HCT116 (cell line): ENCODE data around the gene MICALL1. TPM values are rescaled to one million over a fixed set of nuclear protein-coding genes. Genes with fewer than 3 reads are reported as not detected.

ENCODE experiments used
- ATAC-seq: fragments of 200-7000 bp; cut with Tn5 transposase; 2 replicates; pipeline ENCODE4 v1.9.1; 2020; ENCODE audit warnings: mild to moderate bottlenecking, moderate library complexity
- BruUV-seq: library from RNA; stranded (reverse); fragments of 400-500 nt; replicated peaks from 2 replicates; lab custom pipeline; 2021; lab: Mats Ljungman, UMichigan
- CTCF ChIA-PET: fragments of 300-600 bp; sonication (Branson Sonifier 250); formaldehyde crosslinking; loops from one replicate; lab custom pipeline; 2021; ENCODE audit warnings: antibody characterized with exemption; lab: Charles Lee
- POLR2A ChIA-PET: fragments of 300-600, 350-600 bp; sonication (Branson Sonifier 250); formaldehyde crosslinking; loops from one replicate; lab custom pipeline; 2021; ENCODE audit warnings: antibody characterized with exemption; lab: Charles Lee
- RAD21 ChIA-PET, 2 experiments: fragments of 300-600 bp; sonication (Branson Sonifier 250); formaldehyde crosslinking; loops; one replicate each; lab custom pipeline; 2023; ENCODE audit warnings: low total read pairs in 2 of 2; ENCODE audit not compliant: uncharacterized antibody in 2 of 2, unreplicated experiment in 2 of 2, low non-redundant PET in 1 of 2; lab: Charles Lee
- DNase-seq: peaks from one replicate; pipeline ENCODE4 v3.0.0-alpha.2; 2010; ENCODE audit warnings: low read depth, low spot score
- H2AFZ ChIP-seq: fragments of 200-600 bp; shearing (Covaris generic), sonication (generic); 2 replicates; pipeline ENCODE4 v1.6.1; 2017; ENCODE audit warnings: low read depth, mixed run types, mixed read lengths, antibody characterized with exemption, low read length; ENCODE audit not compliant: poor library complexity, severe bottlenecking
- H3K27ac ChIP-seq: 2 replicates; pipeline ENCODE4 v1.5.1; 2012; ENCODE audit warnings: low read depth, low read length
- H3K27me3 ChIP-seq: fragments of 200-600 bp; sonication (generic); 2 replicates; pipeline ENCODE4 v1.6.1; 2016; ENCODE audit warnings: mixed run types, low read length, mixed read lengths; ENCODE audit not compliant: insufficient read depth
- H3K36me3 ChIP-seq, 2 experiments: fragments of 200-500 bp in 1 of 2; fragments of 200-600 bp in 1 of 2; sonication (Bioruptor generic) in 1 of 2; sonication (generic) in 1 of 2; 2 replicates each; pipeline versions ENCODE4 v1.5.1 to v1.6.1; 2014 to 2016; ENCODE audit warnings: low read length in 2 of 2, inconsistent platforms in 1 of 2, mixed read lengths in 1 of 2, mixed run types in 1 of 2; ENCODE audit not compliant: insufficient read depth in 2 of 2, control insufficient read depth in 1 of 2
- H3K4me1 ChIP-seq, 2 experiments: fragments of 200-600 bp in 1 of 2; sonication (generic) in 1 of 2; 2 replicates each; pipeline versions ENCODE4 v1.5.1 to v1.6.1; 2012 to 2017; ENCODE audit warnings: low read length in 2 of 2, inconsistent platforms in 1 of 2, mild to moderate bottlenecking in 1 of 2, mixed read lengths in 1 of 2, mixed run types in 1 of 2, moderate library complexity in 1 of 2; ENCODE audit not compliant: insufficient read depth in 2 of 2, control insufficient read depth in 1 of 2
- H3K4me2 ChIP-seq: fragments of 200-600 bp; sonication (generic); 2 replicates; pipeline ENCODE4 v1.6.1; 2017; ENCODE audit warnings: mixed run types, low read length, mixed read lengths
- H3K4me3 ChIP-seq, 2 experiments: fragments of 200-600 bp in 1 of 2; sonication (generic) in 1 of 2; replicated peaks in 1 of 2; 2 replicates each; pipeline ENCODE4 v1.5.1; 2011 to 2016; ENCODE audit warnings: low read length in 2 of 2, control low read depth in 1 of 2, low read depth in 1 of 2, mild to moderate bottlenecking in 1 of 2, mixed read lengths in 1 of 2, mixed run types in 1 of 2
- H3K79me2 ChIP-seq: fragments of 200-600 bp; sonication (generic); 2 replicates; pipeline ENCODE4 v1.6.1; 2017; ENCODE audit warnings: mild to moderate bottlenecking, mixed run types, low read length, moderate library complexity, mixed read lengths; ENCODE audit not compliant: insufficient read depth
- H3K9ac ChIP-seq: fragments of 200-600 bp; sonication (generic); 2 replicates; pipeline ENCODE4 v1.6.1; 2016; ENCODE audit warnings: low read length, mixed read lengths
- H3K9me2 ChIP-seq: fragments of 200-600 bp; sonication (generic), shearing (Covaris generic); 2 replicates; pipeline ENCODE4 v1.6.1; 2017; ENCODE audit warnings: mixed run types, mild to moderate bottlenecking, moderate library complexity; ENCODE audit not compliant: insufficient read depth
- H3K9me3 ChIP-seq, 2 experiments: fragments of 200-500 bp in 1 of 2; fragments of 200-600 bp in 1 of 2; sonication (Bioruptor generic) in 1 of 2; sonication (generic) in 1 of 2; 2 replicates each; pipeline ENCODE4 v1.6.1; 2014 to 2017; ENCODE audit warnings: low read length in 2 of 2, mixed read lengths in 2 of 2, inconsistent platforms in 1 of 2, low read depth in 1 of 2, mild to moderate bottlenecking in 1 of 2, mixed run types in 1 of 2, moderate library complexity in 1 of 2; ENCODE audit not compliant: control insufficient read depth in 1 of 2, insufficient read depth in 1 of 2
- H4K20me1 ChIP-seq: fragments of 200-600 bp; sonication (generic), shearing (Covaris generic); 2 replicates; pipeline ENCODE4 v1.6.1; 2017; ENCODE audit warnings: mixed run types, mild to moderate bottlenecking, moderate library complexity; ENCODE audit not compliant: insufficient read depth
- CBX3 ChIP-seq: IDR thresholded peaks from 2 replicates; pipeline ENCODE4 v1.6.1; 2012; ENCODE audit warnings: low read depth
- CEBPB ChIP-seq: IDR thresholded peaks from 2 replicates; pipeline ENCODE4 v1.6.1; 2012; ENCODE audit warnings: low read depth
- EGR1 ChIP-seq: IDR thresholded peaks from 2 replicates; pipeline ENCODE4 v1.6.1; 2012; ENCODE audit warnings: low read depth
- ELF1 ChIP-seq: IDR thresholded peaks from 2 replicates; pipeline ENCODE4 v1.6.1; 2012; ENCODE audit warnings: low read depth, borderline replicate concordance
- EZH2 ChIP-seq: fragments of 200-600 bp; sonication (generic); IDR thresholded peaks from 2 replicates; pipeline ENCODE4 v1.6.1; 2017; ENCODE audit warnings: antibody characterized with exemption, mixed run types
- EZH2phosphoT487 ChIP-seq: fragments of 200-600 bp; IDR thresholded peaks from 2 replicates; pipeline ENCODE4 v1.6.1; 2018; ENCODE audit warnings: antibody characterized with exemption, borderline replicate concordance
- FOSL1 ChIP-seq: IDR thresholded peaks from 2 replicates; pipeline ENCODE4 v1.6.1; 2012; ENCODE audit warnings: low read depth
- POLR2A ChIP-seq: IDR thresholded peaks from 2 replicates; pipeline ENCODE4 v1.7.0; 2011; ENCODE audit warnings: borderline replicate concordance; ENCODE audit not compliant: insufficient read depth, insufficient read length; ENCODE audit errors: extremely low read depth
- POLR2AphosphoS5 ChIP-seq: IDR thresholded peaks from 2 replicates; pipeline ENCODE4 v1.6.1; 2011; ENCODE audit warnings: mild to moderate bottlenecking, low read depth, low read length, moderate library complexity
- RAD21 ChIP-seq: IDR thresholded peaks from 2 replicates; pipeline ENCODE4 v1.6.1; 2012; ENCODE audit warnings: low read depth, mild to moderate bottlenecking
- REST ChIP-seq: IDR thresholded peaks from 2 replicates; pipeline ENCODE4 v1.6.1; 2012; ENCODE audit warnings: low read depth
- SIN3A ChIP-seq: IDR thresholded peaks from 2 replicates; pipeline ENCODE4 v1.6.1; 2012; ENCODE audit warnings: low read depth
- SP1 ChIP-seq: IDR thresholded peaks from 2 replicates; pipeline ENCODE4 v1.6.1; 2012; ENCODE audit warnings: low read depth
- SRF ChIP-seq: IDR thresholded peaks from 2 replicates; pipeline ENCODE4 v1.6.1; 2012; ENCODE audit warnings: low read depth
- YY1 ChIP-seq: IDR thresholded peaks from 2 replicates; pipeline ENCODE4 v1.6.1; 2011; ENCODE audit warnings: low read length, low read depth, moderate library complexity, mild to moderate bottlenecking; ENCODE audit not compliant: insufficient replicate concordance; ENCODE audit errors: extremely low read depth
- ZBTB33 ChIP-seq: IDR thresholded peaks from 2 replicates; pipeline ENCODE4 v1.6.1; 2011; ENCODE audit warnings: mild to moderate bottlenecking, low read length, moderate library complexity; ENCODE audit not compliant: insufficient replicate concordance; ENCODE audit errors: extremely low read depth
- ZFX ChIP-seq: fragments of 450-650 bp; IDR thresholded peaks from 2 replicates; pipeline ENCODE4 v1.6.1; 2017
- ZNF274 ChIP-seq: fragments of 200-500 bp; sonication (Bioruptor generic); IDR thresholded peaks from 2 replicates; pipeline ENCODE4 v1.6.1; 2014; ENCODE audit warnings: mild to moderate bottlenecking, low read depth, low read length, inconsistent platforms
- intact Hi-C: fragments of 100-400 bp; cut with micrococcal nuclease; formaldehyde crosslinking; loops from 2 replicates; pipeline ENCODE4 v1.10.0; 2022
- total RNA-seq: library from RNA; stranded (reverse); gene quantifications from one replicate; pipeline ENCODE4 v1.2.1, GENCODE V29; 2021; ENCODE audit not compliant: unreplicated experiment
- TF ChIP-seq, protein P1 (sequence below): IDR thresholded peaks from 2 replicates; pipeline ENCODE4 v1.6.1; 2012
- TF ChIP-seq, protein P2 (sequence below): IDR thresholded peaks from 2 replicates; pipeline ENCODE4 v1.6.1; 2012

Gene MICALL1
- total RNA-seq, 1 experiment from 2014 or later: 35.2 TPM

GRCh38 chr22:37913233-37913721, 7.2 kb downstream of the MICALL1 start:
- Histone ChIP-seq H2AFZ (no peak overlapping the region), H3K9me3 (no peaks in the 10 kb centered on the region), H3K4me1 (peaks cover 0 to 7% of the 10 kb centered on the region in 2 experiments; a peak in 1 of 4 replicates), H4K20me1 (no peaks in the 10 kb centered on the region), H3K27ac (no peak overlapping the region), H3K27me3 (no peaks in the 10 kb centered on the region), H3K36me3 (peaks cover 11 to 21% of the 10 kb centered on the region in 2 experiments; a peak in 3 of 4 replicates), H3K9me2 (no peaks in the 10 kb centered on the region), H3K79me2 (peaks cover 16% of the 10 kb centered on the region; the same call in 1 of the 2 replicates), H3K9ac (no peak overlapping the region), H3K4me2 (no peak overlapping the region), H3K4me3 (no peak overlapping the region)
- DNase-seq (no peak), ATAC-seq (no peak)
- no peak for TF ChIP-seq POLR2A
- no peak for TF ChIP-seq RAD21
- TF ChIP-seq, protein P1, sequence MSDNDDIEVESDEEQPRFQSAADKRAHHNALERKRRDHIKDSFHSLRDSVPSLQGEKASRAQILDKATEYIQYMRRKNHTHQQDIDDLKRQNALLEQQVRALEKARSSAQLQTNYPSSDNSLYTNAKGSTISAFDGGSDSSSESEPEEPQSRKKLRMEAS: no peak
- no peak for TF ChIP-seq EZH2
- no peak for TF ChIP-seq SIN3A
- TF ChIP-seq ZNF274: no peak
- no peak for TF ChIP-seq SP1
- no peak for TF ChIP-seq CEBPB
- TF ChIP-seq ELF1: no peak
- TF ChIP-seq ZBTB33: no peak
- TF ChIP-seq SRF: no peak
- TF ChIP-seq, protein P2, sequence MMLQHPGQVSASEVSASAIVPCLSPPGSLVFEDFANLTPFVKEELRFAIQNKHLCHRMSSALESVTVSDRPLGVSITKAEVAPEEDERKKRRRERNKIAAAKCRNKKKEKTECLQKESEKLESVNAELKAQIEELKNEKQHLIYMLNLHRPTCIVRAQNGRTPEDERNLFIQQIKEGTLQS: no peak
- TF ChIP-seq FOSL1: no peak
- TF ChIP-seq REST: no peak
- TF ChIP-seq POLR2AphosphoS5: no peak
- TF ChIP-seq EGR1: no peak
- no peak for TF ChIP-seq YY1
- TF ChIP-seq CBX3: no peak
- TF ChIP-seq EZH2phosphoT487: no peak
- no peak for TF ChIP-seq ZFX
- CTCF ChIA-PET: no interaction called here
- intact Hi-C loops: no loop called here
- no TSS peak for BruUV-seq
- RAD21 ChIA-PET: no interaction called here
- POLR2A ChIA-PET: interaction anchor here (3.1 kb wide), 1 partner anchor 8 kb away, joined by 12 read pairs; the partner anchor contains the start of gene MICALL1
